ENCODE measurements around the gene PCBP1. TPM values are rescaled to one million over a fixed set of nuclear protein-coding genes. Genes with fewer than 3 reads are reported as not detected.

The PCBP1 gene
- polyA plus RNA-seq, 1 experiment: 87.4 TPM

DNA sequence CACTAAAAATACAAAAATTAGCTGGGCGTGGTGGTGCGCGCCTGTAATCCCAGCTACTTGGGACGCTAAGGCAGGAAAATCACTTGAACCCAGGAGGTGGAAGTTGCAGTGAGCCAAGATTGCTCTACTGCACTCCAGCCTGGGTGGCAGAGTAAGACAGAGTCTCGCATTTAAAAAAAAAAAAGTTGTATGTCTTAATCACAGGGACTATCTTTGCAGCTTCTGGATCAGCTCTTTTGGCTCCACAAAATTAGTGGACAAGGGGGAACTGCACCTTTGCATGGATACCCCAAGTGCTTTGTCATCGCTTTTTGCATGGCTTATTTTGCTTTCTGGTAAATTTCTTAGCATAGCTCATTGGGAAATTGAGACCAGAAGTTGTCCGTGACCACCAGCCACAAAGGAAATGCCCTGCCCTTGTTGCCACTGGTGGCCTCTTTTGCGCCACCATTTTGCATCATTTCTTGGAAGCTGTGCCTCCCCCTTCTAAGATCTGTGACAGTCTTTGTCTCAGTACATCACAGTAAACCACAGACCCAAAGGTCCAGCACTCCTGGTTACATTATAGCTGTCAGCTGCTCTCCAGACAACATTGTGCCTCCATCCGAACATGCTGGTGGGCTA, 43.9 kb upstream of the PCBP1 start:
- ChIA-PET POLR2A (no interaction called here), CTCF (interaction anchor here (0.6 to 1.0 kb wide), 5 partner anchors 69 to 637 kb away, joined by 3 read pairs; no protein-coding TSS in a partner anchor)
- Histone ChIP-seq H3K4me3 (ENCODE audit: low read depth, low read length) (no peak overlapping the region), H3K27me3 (ENCODE audit: control insufficient read depth, insufficient read depth, low read length) (no peaks in the 10 kb centered on the region), H3K36me3 (ENCODE audit: control insufficient read depth, insufficient read depth, low read length) (peaks cover 1% of the 10 kb centered on the region)
- TF ChIP-seq, protein P1, sequence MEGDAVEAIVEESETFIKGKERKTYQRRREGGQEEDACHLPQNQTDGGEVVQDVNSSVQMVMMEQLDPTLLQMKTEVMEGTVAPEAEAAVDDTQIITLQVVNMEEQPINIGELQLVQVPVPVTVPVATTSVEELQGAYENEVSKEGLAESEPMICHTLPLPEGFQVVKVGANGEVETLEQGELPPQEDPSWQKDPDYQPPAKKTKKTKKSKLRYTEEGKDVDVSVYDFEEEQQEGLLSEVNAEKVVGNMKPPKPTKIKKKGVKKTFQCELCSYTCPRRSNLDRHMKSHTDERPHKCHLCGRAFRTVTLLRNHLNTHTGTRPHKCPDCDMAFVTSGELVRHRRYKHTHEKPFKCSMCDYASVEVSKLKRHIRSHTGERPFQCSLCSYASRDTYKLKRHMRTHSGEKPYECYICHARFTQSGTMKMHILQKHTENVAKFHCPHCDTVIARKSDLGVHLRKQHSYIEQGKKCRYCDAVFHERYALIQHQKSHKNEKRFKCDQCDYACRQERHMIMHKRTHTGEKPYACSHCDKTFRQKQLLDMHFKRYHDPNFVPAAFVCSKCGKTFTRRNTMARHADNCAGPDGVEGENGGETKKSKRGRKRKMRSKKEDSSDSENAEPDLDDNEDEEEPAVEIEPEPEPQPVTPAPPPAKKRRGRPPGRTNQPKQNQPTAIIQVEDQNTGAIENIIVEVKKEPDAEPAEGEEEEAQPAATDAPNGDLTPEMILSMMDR (IDR thresholded peaks at IDR 0.05; ENCODE audit: insufficient read depth, low read depth, low read length): no peak
- no peak for DNase-seq (ENCODE audit: low read depth)

DNA sequence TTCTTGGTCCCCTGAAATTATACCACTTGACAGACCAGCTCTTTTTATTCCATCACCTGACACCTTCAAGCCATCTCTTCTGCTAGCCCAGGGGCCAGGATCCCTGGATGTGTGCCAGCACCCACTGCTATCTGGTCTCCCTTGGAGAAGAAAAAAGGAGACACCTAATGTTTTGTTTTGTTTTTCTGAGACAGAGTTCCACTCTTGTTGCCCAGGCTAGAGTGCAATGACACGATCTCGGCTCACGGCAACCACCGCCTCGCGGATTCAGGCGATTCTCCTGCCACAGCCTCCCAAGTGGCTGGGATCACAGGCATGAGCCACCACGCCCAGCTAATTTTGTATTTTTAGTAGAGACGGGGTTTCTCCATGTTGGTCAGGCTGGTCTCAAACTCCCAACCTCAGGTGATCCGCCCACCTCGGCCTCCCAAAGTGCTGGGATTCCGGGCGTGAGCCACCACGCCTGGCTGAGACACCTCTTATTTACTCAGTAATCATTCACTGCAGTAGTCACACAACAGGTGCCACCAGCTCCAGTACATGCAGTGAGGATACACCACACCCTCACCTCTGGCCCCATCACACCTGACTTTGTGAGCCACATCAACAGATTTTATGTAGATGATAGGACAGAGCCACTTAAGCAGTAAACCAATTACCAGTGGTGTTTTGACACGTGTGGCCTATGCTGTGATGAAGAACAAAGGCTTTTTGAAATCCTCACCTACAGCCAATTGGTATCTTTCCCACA, 42.8 kb upstream of the PCBP1 start:
- CTCF ChIA-PET: interaction anchor here (0.6 kb wide), 1 partner anchor 83 kb away, joined by 3 read pairs; no protein-coding TSS in a partner anchor
- Histone ChIP-seq H3K36me3 (ENCODE audit: control insufficient read depth, insufficient read depth, low read length) (peaks cover 2% of the 10 kb centered on the region), H3K4me3 (ENCODE audit: low read depth, low read length) (no peak overlapping the region), H3K27me3 (ENCODE audit: control insufficient read depth, insufficient read depth, low read length) (no peaks in the 10 kb centered on the region)
- no peak for DNase-seq (ENCODE audit: low read depth)
- POLR2A ChIA-PET: no interaction called here
- TF ChIP-seq, protein P1 (IDR thresholded peaks at IDR 0.05; ENCODE audit: insufficient read depth, low read depth, low read length): no peak

DNA sequence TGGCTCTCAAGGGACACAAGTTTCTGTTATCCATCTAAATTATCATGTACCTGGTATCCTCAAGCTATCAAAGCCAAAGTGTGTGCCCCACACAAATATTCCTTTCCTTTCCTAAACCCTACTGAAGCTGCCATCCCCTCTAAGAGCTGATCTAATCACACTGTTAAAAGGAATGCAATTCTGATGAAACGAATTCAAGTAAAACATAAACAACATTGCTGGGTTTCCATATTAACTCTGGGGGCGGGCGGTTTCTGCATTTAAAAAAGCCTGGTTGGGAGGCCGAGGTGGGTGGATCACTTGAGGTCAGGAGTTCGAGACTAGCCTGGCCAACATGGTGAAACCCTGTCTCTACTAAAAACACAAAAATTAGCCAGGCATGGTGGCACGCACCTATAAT, 41.9 kb upstream of the PCBP1 start:
- Histone ChIP-seq H3K27me3 (ENCODE audit: control insufficient read depth, insufficient read depth, low read length) (no peaks in the 10 kb centered on the region), H3K36me3 (ENCODE audit: control insufficient read depth, insufficient read depth, low read length) (peaks cover 2% of the 10 kb centered on the region), H3K4me3 (ENCODE audit: low read depth, low read length) (no peak overlapping the region)
- TF ChIP-seq, protein P1 (IDR thresholded peaks at IDR 0.05; ENCODE audit: insufficient read depth, low read depth, low read length): no peak
- ChIA-PET POLR2A (no interaction called here), CTCF (no interaction called here)
- no peak for DNase-seq (ENCODE audit: low read depth)

DNA sequence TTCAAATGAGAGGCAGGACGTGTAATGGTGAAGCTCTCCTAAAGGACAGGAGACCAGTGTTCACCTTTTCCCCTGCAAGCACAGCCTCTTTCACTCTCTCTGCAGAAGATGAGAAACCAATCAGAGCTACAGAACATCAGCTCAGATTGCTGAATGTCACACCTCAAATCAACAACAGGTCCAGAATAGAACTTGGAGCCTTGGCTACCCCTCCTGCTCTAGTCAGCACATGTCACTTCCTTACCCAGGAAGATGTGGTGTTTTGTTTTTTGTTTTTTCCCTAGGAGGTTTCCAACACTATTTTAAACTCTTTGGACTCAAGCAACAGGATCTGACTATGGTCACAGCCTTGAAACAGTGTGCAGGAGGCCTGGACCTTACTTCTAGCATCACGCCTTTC, 41.3 kb upstream of the PCBP1 start:
- TF ChIP-seq, protein P1 (IDR thresholded peaks at IDR 0.05; ENCODE audit: insufficient read depth, low read depth, low read length): no peak
- Histone ChIP-seq H3K27me3 (ENCODE audit: control insufficient read depth, insufficient read depth, low read length) (no peaks in the 10 kb centered on the region), H3K36me3 (ENCODE audit: control insufficient read depth, insufficient read depth, low read length) (peaks cover 2% of the 10 kb centered on the region), H3K4me3 (ENCODE audit: low read depth, low read length) (no peak overlapping the region)
- DNase-seq (ENCODE audit: low read depth): no peak
- CTCF ChIA-PET: no interaction called here
- POLR2A ChIA-PET: no interaction called here

DNA sequence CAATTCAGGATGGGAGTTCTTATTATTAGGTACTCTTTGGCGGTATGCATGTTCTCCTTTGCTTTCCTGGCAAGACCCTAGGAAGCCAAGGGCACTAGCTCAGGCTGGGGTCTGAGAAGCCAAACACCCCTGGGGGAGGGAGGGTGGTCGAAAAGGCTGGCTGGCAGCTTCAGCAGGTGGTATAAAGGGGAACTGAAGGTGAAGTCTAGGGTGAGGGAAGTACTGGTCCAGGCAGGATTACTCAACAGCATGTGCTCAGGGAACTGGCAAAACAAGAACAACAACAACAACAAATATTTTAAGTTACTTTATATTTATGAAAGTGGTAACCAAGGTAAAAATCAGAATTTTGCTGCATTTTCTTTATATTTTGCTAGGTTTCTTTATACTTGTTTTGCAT, 40.7 kb upstream of the PCBP1 start:
- ChIA-PET CTCF (interaction anchor here (1.0 kb wide), 1 partner anchor 28 kb away, joined by 3 read pairs; no protein-coding TSS in a partner anchor), POLR2A (no interaction called here)
- TF ChIP-seq, protein P1 (IDR thresholded peaks at IDR 0.05; ENCODE audit: insufficient read depth, low read depth, low read length): no peak
- no peak for DNase-seq (ENCODE audit: low read depth)
- H3K36me3 ChIP-seq (ENCODE audit: control insufficient read depth, insufficient read depth, low read length): peaks cover 2% of the 10 kb centered on the region
- no peaks in the 10 kb centered on the region for H3K27me3 ChIP-seq (ENCODE audit: control insufficient read depth, insufficient read depth, low read length)
- H3K4me3 ChIP-seq (ENCODE audit: low read depth, low read length): no peak overlapping the region
